B cell (primary cell): ENCODE measurements around the gene ZNF787. TPM values are rescaled to one million over a fixed set of nuclear protein-coding genes. Genes with fewer than 3 reads are reported as not detected.

Experiments used
- ATAC-seq: fragments of 200-7000 bp; cut with Tn5 transposase; one replicate; pipeline ENCODE4 v1.10.0; 2021; ENCODE audit warnings: low read depth, mild to moderate bottlenecking, moderate number of reproducible peaks, moderate library complexity
- CTCF ChIA-PET: fragments of 350-600 bp; sonication (Branson Sonifier 250); formaldehyde crosslinking; loops from one replicate; lab custom pipeline; 2021; ENCODE audit warnings: antibody characterized with exemption, inconsistent platforms; lab: Charles Lee
- POLR2A ChIA-PET: fragments of 350-600 bp; sonication (Branson Sonifier 250); formaldehyde crosslinking; loops from one replicate; lab custom pipeline; 2021; ENCODE audit warnings: antibody characterized with exemption; lab: Charles Lee
- DNase-seq: peaks from one replicate; pipeline ENCODE4 v3.0.0; 2013
- H2AFZ ChIP-seq: 2 replicates; pipeline ENCODE4 v1.6.1; 2012; ENCODE audit warnings: mild to moderate bottlenecking, low read depth, low read length; ENCODE audit not compliant: insufficient read depth, poor library complexity, severe bottlenecking
- H3K27ac ChIP-seq, 2 donors: 1 replicate in 1 of 2; 2 replicates in 1 of 2; pipeline ENCODE4 v1.5.1; 2012 to 2013; ENCODE audit warnings: low read length in 2 of 2, mild to moderate bottlenecking in 2 of 2, moderate library complexity in 1 of 2
- H3K27me3 ChIP-seq, 4 experiments: fragments of 200-600 bp in 1 of 4; sonication (generic) in 1 of 4; replicated peaks in 1 of 4; 1 replicate in 2 of 4; 2 replicates in 2 of 4; pipeline versions ENCODE4 v1.6.1 to v1.7.0; 2013 to 2016; ENCODE audit warnings: low read length in 3 of 4, mild to moderate bottlenecking in 2 of 4, mixed read lengths in 1 of 4, moderate library complexity in 1 of 4; ENCODE audit not compliant: insufficient read depth in 4 of 4, control insufficient read depth in 3 of 4; ENCODE audit errors: control extremely low read depth in 1 of 4
- H3K36me3 ChIP-seq, 2 experiments: replicated peaks in 1 of 2; 1 replicate in 1 of 2; 2 replicates in 1 of 2; pipeline versions ENCODE4 v1.6.1 to v1.7.1; 2013; ENCODE audit warnings: low read length in 1 of 2; ENCODE audit not compliant: insufficient read depth in 2 of 2, control insufficient read depth in 1 of 2; ENCODE audit errors: control extremely low read depth in 1 of 2, extremely low read depth in 1 of 2
- H3K4me1 ChIP-seq, 2 donors: fragments of 200-600 bp in 1 of 2; sonication (generic) in 1 of 2; 1 replicate in 1 of 2; 2 replicates in 1 of 2; pipeline versions ENCODE4 v1.5.1 to v1.6.1; 2013 to 2017; ENCODE audit warnings: low read length in 2 of 2; ENCODE audit not compliant: control insufficient read depth in 2 of 2, insufficient read depth in 2 of 2
- H3K4me2 ChIP-seq: replicated peaks from 2 replicates; pipeline ENCODE3; 2012; ENCODE audit warnings: mild to moderate bottlenecking, low read depth, low read length; ENCODE audit not compliant: poor library complexity, severe bottlenecking
- H3K4me3 ChIP-seq, 5 experiments: fragments of 200-600 bp in 1 of 5; sonication (generic) in 1 of 5; 1 replicate in 3 of 5; 2 replicates in 2 of 5; pipeline versions ENCODE4 v1.5.1 to v1.7.0; 2011 to 2016; ENCODE audit warnings: low read length in 4 of 5, mild to moderate bottlenecking in 4 of 5, low read depth in 2 of 5, control low read depth in 1 of 5, moderate library complexity in 1 of 5; ENCODE audit not compliant: insufficient read depth in 1 of 5; ENCODE audit errors: control extremely low read depth in 1 of 5, extremely low read depth in 1 of 5
- H3K79me2 ChIP-seq: fragments of 200-600 bp; sonication (generic); one replicate; pipeline ENCODE4 v1.6.0; 2016; ENCODE audit warnings: low read length; ENCODE audit not compliant: control insufficient read depth, insufficient read depth
- H3K9ac ChIP-seq: fragments of 200-600 bp; sonication (generic); 2 replicates; pipeline ENCODE4 v1.6.1; 2017; ENCODE audit warnings: mild to moderate bottlenecking, low read length, moderate library complexity
- H3K9me3 ChIP-seq, 3 donors: one replicate each; pipeline versions ENCODE4 v1.6.1 to v1.7.1; 2013; ENCODE audit warnings: low read length in 2 of 3; ENCODE audit not compliant: control insufficient read depth in 2 of 3, insufficient read depth in 1 of 3; ENCODE audit errors: control extremely low read depth in 1 of 3
- H4K20me1 ChIP-seq: 2 replicates; pipeline ENCODE4 v1.6.0; 2012; ENCODE audit warnings: mild to moderate bottlenecking, low read length; ENCODE audit not compliant: insufficient read depth, control insufficient read depth, poor library complexity, severe bottlenecking
- H3K27ac Mint-ChIP-seq: one replicate; pipeline ENCODE4 v1.8.0; 2021; ENCODE audit warnings: mixed read lengths
- H3K27me3 Mint-ChIP-seq: one replicate; pipeline ENCODE4 v1.8.0; 2021; ENCODE audit warnings: mixed read lengths
- H3K4me1 Mint-ChIP-seq: one replicate; pipeline ENCODE4 v1.8.0; 2021; ENCODE audit warnings: mixed read lengths
- H3K4me3 Mint-ChIP-seq: one replicate; pipeline ENCODE4 v1.8.0; 2021; ENCODE audit warnings: mixed read lengths
- H3K9me3 Mint-ChIP-seq: one replicate; pipeline ENCODE4 v1.8.0; 2022; ENCODE audit warnings: mixed read lengths; ENCODE audit not compliant: insufficient read depth
- CTCF ChIP-seq: fragments of 200-600 bp; IDR thresholded peaks from one replicate; pipeline ENCODE4 v1.8.0; 2022; ENCODE audit warnings: antibody characterized with exemption, mild to moderate bottlenecking
- EZH2 ChIP-seq: IDR thresholded peaks from 2 replicates; pipeline ENCODE4 v1.6.1; 2012; ENCODE audit warnings: borderline replicate concordance, low read depth, mild to moderate bottlenecking, moderate library complexity, low read length; ENCODE audit not compliant: insufficient read depth, poor library complexity, severe bottlenecking
- WGBS: methylation state at CpG from one replicate; pipeline ENCODE4 v1.1.5; 2013; ENCODE audit warnings: missing lambda C conversion rate; ENCODE audit not compliant: insufficient coverage; 5-methylcytosine and 5-hydroxymethylcytosine counted together
- intact Hi-C: fragments of 100-400 bp; cut with micrococcal nuclease; formaldehyde crosslinking; loops from one replicate; pipeline ENCODE4 v1.10.0; 2022
- polyA plus RNA-seq: library from polyadenylated mRNA; depleted of rRNA; stranded (reverse); fragments of >200 nt; gene quantifications from 2 replicates; pipeline ENCODE4 v1.2.3, GENCODE V29; 2012
- total RNA-seq, 2 donors: library from RNA; stranded (reverse); fragments of 120-200 nt in 1 of 2; gene quantifications; 1 replicate in 1 of 2; 2 replicates in 1 of 2; pipeline versions ENCODE4 v1.2.3 to v1.2.4, GENCODE V29; 2013 to 2022

Gene ZNF787
- total and polyA plus RNA-seq, 2 donors (not counting 1 experiment from before 2014, with no cell fraction given), result 19.6 to 47.9 TPM

GRCh38 chr19:56092685-56093631, 28.1 kb downstream of the ZNF787 start:
- H3K4me2 ChIP-seq, result no peak overlapping the region
- H3K27me3 Mint-ChIP-seq, result no peaks in the 10 kb centered on the region
- H3K9me3 Mint-ChIP-seq, result no peaks in the 10 kb centered on the region
- TF ChIP-seq EZH2 (no peak), CTCF (no peak)
- H3K27me3 ChIP-seq, result no peaks in the 10 kb centered on the region
- ChIA-PET POLR2A (no interaction called here), CTCF (interaction anchor here (1.4 kb wide), 1 partner anchor 27 kb away, joined by 3 read pairs; no protein-coding TSS in a partner anchor)
- no peak overlapping the region for H3K27ac ChIP-seq
- no peak overlapping the region for H3K9ac ChIP-seq
- no peak overlapping the region for H2AFZ ChIP-seq
- intact Hi-C loops, result no loop called here
- peaks cover 0 to 6% (median 0%) of the 10 kb centered on the region in 3 donors for H3K9me3 ChIP-seq
- peaks cover 81% of the 10 kb centered on the region for H4K20me1 ChIP-seq
- WGBS, result 97% methylated on average over 29 of the region's 32 CpGs
- peaks cover 57% of the 10 kb centered on the region for H3K79me2 ChIP-seq
- no peak overlapping the region for H3K27ac Mint-ChIP-seq
- no peak overlapping the region for H3K4me3 Mint-ChIP-seq
- H3K4me1 Mint-ChIP-seq, result peaks cover 7% of the 10 kb centered on the region
- DNase-seq (no peak), ATAC-seq (no peak)
- no peak overlapping the region for H3K4me3 ChIP-seq
- no peaks in the 10 kb centered on the region for H3K4me1 ChIP-seq
- peaks cover 0 to 30% of the 10 kb centered on the region in 2 experiments for H3K36me3 ChIP-seq
